ENCODE data around the gene GGT7.

The GGT7 gene

GRCh38 chr20:34797012-34797995, 75.4 kb downstream of the GGT7 start:
- no peak for DNase-seq (ENCODE audit: low spot score)
- FAIRE-seq: no peak

Data from RCC 7860 (cell line).